ENCODE results near the gene C4orf46.
"Not testable (repeated sequence)": the region's sequence is repeated elsewhere in the genome, so short reads cannot be mapped to it uniquely, and the experiment has no call there.

C4orf46 gene

GRCh38 chr4:158669310-158669709, 2.4 kb downstream of the C4orf46 start:
- ATAC-seq (ENCODE audit: low read depth) (no peak), DNase-seq (ENCODE audit: low spot score) (no peak)
- Histone ChIP-seq H3K27ac (ENCODE audit: poor library complexity, severe bottlenecking) (no peak overlapping the region), H3K27me3 (ENCODE audit: insufficient read depth, poor library complexity, severe bottlenecking) (no peaks in the 10 kb centered on the region), H3K4me1 (ENCODE audit: insufficient read depth, poor library complexity, severe bottlenecking) (peaks cover 3% of the 10 kb centered on the region), H3K36me3 (ENCODE audit: low read depth) (peaks cover 18% of the 10 kb centered on the region), H3K9me3 (ENCODE audit: severe bottlenecking) (no peaks in the 10 kb centered on the region), H3K4me3 (ENCODE audit: severe bottlenecking) (no peak overlapping the region)
- TF ChIP-seq CTCF (IDR thresholded peaks at IDR 0.05; ENCODE audit: poor library complexity, severe bottlenecking) = no peak

GRCh38 chr4:158667651-158668198, 4.0 kb downstream of the C4orf46 start:
- Histone ChIP-seq H3K4me3 (ENCODE audit: severe bottlenecking) (no peak overlapping the region), H3K36me3 (ENCODE audit: low read depth) (peaks cover 18% of the 10 kb centered on the region), H3K27ac (ENCODE audit: poor library complexity, severe bottlenecking) (no peak overlapping the region), H3K27me3 (ENCODE audit: insufficient read depth, poor library complexity, severe bottlenecking) (no peaks in the 10 kb centered on the region), H3K4me1 (ENCODE audit: insufficient read depth, poor library complexity, severe bottlenecking) (no peaks in the 10 kb centered on the region), H3K9me3 (ENCODE audit: severe bottlenecking) (no peaks in the 10 kb centered on the region)
- DNase-seq (ENCODE audit: low spot score) (no peak), ATAC-seq (ENCODE audit: low read depth) (no peak; the same call in 2 of the 3 replicates)
- TF ChIP-seq CTCF (IDR thresholded peaks at IDR 0.05; ENCODE audit: poor library complexity, severe bottlenecking) = peak; percentile 85

- Histone ChIP-seq H3K27me3 (ENCODE audit: insufficient read depth, poor library complexity, severe bottlenecking) (no peaks in the 10 kb centered on the region), H3K36me3 (ENCODE audit: low read depth) (peaks cover 18% of the 10 kb centered on the region), H3K27ac (ENCODE audit: poor library complexity, severe bottlenecking) (no peak overlapping the region), H3K4me3 (ENCODE audit: severe bottlenecking) (no peak overlapping the region), H3K9me3 (ENCODE audit: severe bottlenecking) (no peaks in the 10 kb centered on the region), H3K4me1 (ENCODE audit: insufficient read depth, poor library complexity, severe bottlenecking) (no peaks in the 10 kb centered on the region)
- TF ChIP-seq CTCF (IDR thresholded peaks at IDR 0.05; ENCODE audit: poor library complexity, severe bottlenecking) = no peak
- no peak for DNase-seq (ENCODE audit: low spot score)
- no peak for ATAC-seq (ENCODE audit: low read depth)
These were observed 4.8 kb downstream of the C4orf46 start for GRCh38 chr4:158666892-158667291.

- Histone ChIP-seq H3K9me3 (ENCODE audit: severe bottlenecking) (no peaks in the 10 kb centered on the region), H3K36me3 (ENCODE audit: low read depth) (peaks cover 18% of the 10 kb centered on the region), H3K4me1 (ENCODE audit: insufficient read depth, poor library complexity, severe bottlenecking) (no peaks in the 10 kb centered on the region), H3K4me3 (ENCODE audit: severe bottlenecking) (no peak overlapping the region), H3K27me3 (ENCODE audit: insufficient read depth, poor library complexity, severe bottlenecking) (no peaks in the 10 kb centered on the region), H3K27ac (ENCODE audit: poor library complexity, severe bottlenecking) (no peak overlapping the region)
- ATAC-seq (ENCODE audit: low read depth) (no peak), DNase-seq (ENCODE audit: low spot score) (no peak)
- no peak for TF ChIP-seq CTCF (IDR thresholded peaks at IDR 0.05; ENCODE audit: poor library complexity, severe bottlenecking)
These were observed 6.9 kb downstream of the C4orf46 start for GRCh38 chr4:158664806-158665205.

GRCh38 chr4:158663707-158664625, 7.7 kb downstream of the C4orf46 start:
- peaks cover 17% of the 10 kb centered on the region for H3K36me3 ChIP-seq (ENCODE audit: low read depth)
- H3K4me3 ChIP-seq (ENCODE audit: severe bottlenecking); H3K9me3 ChIP-seq (ENCODE audit: severe bottlenecking); H3K27me3 ChIP-seq (ENCODE audit: insufficient read depth, poor library complexity, severe bottlenecking); ATAC-seq (ENCODE audit: low read depth); DNase-seq (ENCODE audit: low spot score); H3K4me1 ChIP-seq (ENCODE audit: insufficient read depth, poor library complexity, severe bottlenecking); H3K27ac ChIP-seq (ENCODE audit: poor library complexity, severe bottlenecking): not testable (repeated sequence)

GRCh38 chr4:158663255-158663654, 8.4 kb downstream of the C4orf46 start:
- not testable (repeated sequence) for H3K9me3 ChIP-seq (ENCODE audit: severe bottlenecking); H3K27me3 ChIP-seq (ENCODE audit: insufficient read depth, poor library complexity, severe bottlenecking); H3K27ac ChIP-seq (ENCODE audit: poor library complexity, severe bottlenecking); H3K36me3 ChIP-seq (ENCODE audit: low read depth); ATAC-seq (ENCODE audit: low read depth); H3K4me3 ChIP-seq (ENCODE audit: severe bottlenecking); DNase-seq (ENCODE audit: low spot score); H3K4me1 ChIP-seq (ENCODE audit: insufficient read depth, poor library complexity, severe bottlenecking)

All from RWPE2 (cell line).